CD4-positive, alpha-beta T cell treated with Interferon alpha-2 for 1 hour (primary cell): ENCODE results near the gene TKTL1.
A peak's percentile ranks its signal among the peaks of the same experiment; 100 is the strongest.
"Not testable (repeated sequence)": the region's sequence is repeated elsewhere in the genome, so short reads cannot be mapped to it uniquely, and the experiment has no call there.

Experiments used
- DNase-seq, 2 donors: peaks; one replicate each; pipeline ENCODE4 v3.0.0-alpha.2; 2020 to 2022

The TKTL1 gene, protein sequence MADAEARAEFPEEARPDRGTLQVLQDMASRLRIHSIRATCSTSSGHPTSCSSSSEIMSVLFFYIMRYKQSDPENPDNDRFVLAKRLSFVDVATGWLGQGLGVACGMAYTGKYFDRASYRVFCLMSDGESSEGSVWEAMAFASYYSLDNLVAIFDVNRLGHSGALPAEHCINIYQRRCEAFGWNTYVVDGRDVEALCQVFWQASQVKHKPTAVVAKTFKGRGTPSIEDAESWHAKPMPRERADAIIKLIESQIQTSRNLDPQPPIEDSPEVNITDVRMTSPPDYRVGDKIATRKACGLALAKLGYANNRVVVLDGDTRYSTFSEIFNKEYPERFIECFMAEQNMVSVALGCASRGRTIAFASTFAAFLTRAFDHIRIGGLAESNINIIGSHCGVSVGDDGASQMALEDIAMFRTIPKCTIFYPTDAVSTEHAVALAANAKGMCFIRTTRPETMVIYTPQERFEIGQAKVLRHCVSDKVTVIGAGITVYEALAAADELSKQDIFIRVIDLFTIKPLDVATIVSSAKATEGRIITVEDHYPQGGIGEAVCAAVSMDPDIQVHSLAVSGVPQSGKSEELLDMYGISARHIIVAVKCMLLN

DNA sequence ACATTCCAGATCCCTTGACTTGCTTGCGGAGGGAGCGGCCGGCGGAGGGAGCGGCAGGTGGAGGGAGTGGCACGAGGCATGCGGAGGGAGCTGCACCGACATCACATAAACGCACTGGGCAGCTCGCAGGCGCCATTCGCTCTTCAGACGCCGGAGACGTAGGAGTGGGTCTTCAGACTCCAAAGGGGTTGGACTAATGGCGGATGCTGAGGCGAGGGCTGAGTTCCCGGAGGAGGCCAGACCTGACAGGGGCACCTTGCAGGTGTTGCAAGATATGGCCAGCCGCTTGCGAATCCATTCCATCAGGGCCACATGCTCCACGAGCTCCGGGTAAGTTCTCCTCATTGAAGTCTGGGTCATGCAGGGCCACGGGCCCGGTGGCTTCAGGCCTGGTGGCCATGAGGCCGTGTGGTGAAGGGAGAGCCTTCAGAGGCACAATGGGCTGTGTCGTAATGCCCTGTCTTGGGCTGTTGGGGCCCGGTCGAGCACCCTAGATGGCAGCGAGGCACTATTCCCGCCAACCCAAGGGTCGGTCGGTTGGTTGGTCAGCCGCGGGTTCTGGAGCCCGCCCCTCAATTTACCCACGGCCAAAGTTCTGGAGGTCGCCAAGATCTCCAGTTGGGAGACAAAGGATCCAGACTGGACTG is at the start of gene TKTL1:
TKTL1 (plus strand) TSS at position 132 of the 647 bp plus-strand sequence; CDS start at position 197, 65 bp downstream.
- no peak for DNase-seq

GRCh38 chrX:154247377-154248045 is 48.1 kb upstream of the TKTL1 start:
- DNase-seq: not testable (repeated sequence)

DNA sequence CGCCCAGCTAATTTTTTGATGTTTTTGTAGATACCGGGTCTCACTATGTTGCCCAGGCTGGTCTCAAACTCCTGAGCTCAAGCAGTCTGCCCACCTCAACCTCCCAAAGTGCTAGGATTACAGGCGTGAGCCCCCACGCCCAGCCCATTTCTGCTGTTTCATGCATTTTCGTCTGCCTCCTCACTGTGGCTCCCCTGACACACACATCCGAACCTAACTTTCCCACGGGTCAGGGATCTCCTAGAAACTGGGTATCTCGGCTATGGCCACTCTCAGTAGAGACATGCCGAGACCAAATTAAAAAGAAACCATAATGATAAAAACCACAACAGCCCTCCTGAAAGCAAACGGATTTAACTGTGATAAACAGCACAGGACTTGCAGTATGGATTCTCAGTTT is 47.5 kb upstream of the TKTL1 start:
- DNase-seq: not testable (repeated sequence)

DNA sequence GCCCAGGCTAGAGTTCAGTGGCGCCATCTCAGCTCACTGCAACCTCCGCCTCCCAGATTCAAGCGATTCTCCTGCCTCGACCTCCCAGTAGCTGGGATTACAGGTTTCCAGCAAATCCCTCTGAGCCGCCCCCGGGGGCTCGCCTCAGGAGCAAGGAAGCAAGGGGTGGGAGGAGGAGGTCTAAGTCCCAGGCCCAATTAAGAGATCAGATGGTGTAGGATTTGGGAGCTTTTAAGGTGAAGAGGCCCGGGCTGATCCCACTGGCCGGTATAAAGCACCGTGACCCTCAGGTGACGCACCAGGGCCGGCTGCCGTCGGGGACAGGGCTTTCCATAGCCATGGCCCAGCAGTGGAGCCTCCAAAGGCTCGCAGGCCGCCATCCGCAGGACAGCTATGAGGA is 38.3 kb upstream of the TKTL1 start, which contains the start of gene OPN1MW3:
OPN1MW3 (plus strand) TSS at position 301 of the 400 bp plus-strand sequence; CDS start at position 339, 38 bp downstream.
- DNase-seq: not testable (repeated sequence)

GRCh38 chrX:154258711-154259110 is 36.9 kb upstream of the TKTL1 start:
- not testable (repeated sequence) for DNase-seq

DNA sequence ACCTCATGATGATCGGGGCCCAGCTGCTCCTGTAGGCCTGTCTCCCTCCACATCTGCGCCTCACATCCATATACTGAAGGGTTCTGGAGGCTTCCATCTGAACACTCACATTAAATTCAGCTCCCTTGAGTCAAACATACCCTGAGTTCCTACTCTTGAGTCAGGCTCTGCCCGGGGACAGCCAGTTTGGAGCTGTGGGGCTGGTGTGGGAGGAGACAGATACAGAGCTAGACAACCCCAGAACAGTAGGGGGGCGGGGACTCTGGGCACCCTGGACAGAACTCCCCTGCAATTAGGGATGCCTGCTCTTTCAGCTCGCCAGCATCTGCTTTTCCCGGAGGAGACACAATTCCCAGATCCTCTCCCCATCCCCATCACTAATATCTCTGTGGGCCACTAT is 32.5 kb upstream of the TKTL1 start:
- DNase-seq: not testable (repeated sequence)

DNA sequence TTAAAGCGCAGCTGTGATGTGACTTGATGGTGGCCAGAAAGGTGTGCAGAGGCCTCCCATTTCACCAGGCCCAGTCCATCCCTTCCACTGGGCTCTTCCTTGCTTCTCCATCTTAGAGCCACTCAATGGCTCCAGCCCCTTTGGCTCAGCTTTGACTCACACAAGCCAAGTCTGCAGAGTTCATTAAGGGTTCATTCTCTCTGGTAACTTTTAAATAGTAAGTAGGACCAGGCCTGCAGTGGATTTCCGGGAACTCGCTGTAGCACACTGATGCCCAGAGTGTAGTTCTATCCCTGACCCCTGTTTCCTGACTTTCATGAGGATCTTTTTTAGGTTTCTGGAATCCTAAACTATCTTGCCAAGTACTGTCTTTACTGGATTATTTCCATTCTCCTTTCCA is 26.4 kb upstream of the TKTL1 start:
- not testable (repeated sequence) for DNase-seq

DNA sequence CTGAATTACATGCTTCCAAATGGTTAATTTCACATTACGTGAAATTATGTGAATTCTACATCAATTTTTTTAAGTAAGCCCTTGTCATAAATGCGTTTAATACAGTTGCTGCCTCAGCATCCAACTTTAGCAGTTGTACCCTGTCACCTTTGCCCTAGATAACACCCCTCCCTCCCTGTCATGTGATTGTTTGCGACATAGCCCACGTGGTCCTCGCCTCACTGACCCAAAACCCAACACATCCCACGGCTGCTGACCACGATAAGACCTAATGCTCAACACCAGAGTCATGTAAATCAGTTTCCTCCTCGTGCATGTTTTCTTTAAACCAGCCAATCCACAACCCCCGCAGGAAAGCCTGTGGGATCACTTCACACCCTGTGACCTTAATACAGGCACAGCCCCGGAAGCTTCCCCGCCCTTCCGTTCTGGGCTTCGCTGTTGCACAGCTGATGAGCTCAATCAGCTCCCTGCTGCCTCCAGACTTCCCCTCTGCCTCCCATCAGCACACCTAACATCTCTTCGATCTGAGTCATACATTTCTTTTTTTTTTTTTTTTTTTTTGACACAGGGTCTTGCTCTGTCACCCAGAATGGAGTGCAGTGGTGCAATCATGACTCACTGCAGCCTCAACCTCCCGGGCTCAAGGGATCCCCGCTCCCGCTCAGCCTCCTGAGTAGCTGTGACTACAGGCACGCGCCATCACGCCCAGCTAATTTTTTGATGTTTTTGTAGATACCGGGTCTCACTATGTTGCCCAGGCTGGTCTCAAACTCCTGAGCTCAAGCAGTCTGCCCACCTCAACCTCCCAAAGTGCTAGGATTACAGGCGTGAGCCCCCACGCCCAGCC is 10.9 kb upstream of the TKTL1 start:
- not testable (repeated sequence) for DNase-seq

DNA sequence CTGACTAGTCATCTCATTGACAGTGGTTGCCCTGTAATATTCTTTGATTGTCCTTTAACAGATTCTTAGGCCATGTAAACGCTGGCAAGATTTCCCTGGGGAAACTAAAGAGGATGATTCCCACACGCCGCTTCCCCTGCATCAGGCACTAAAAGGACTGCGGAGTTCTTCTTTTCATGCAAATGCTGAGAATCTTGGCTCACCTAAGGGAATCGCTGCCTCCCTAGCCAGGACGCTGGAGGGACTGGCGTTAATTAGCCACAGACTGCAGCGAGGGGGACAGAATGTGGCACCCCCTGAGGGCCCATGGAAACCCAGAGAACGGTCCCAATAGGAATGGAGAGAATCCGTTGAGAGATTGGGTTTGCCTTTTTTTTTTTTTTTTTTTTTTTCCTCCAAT is 9.2 kb upstream of the TKTL1 start:
- not testable (repeated sequence) for DNase-seq

DNA sequence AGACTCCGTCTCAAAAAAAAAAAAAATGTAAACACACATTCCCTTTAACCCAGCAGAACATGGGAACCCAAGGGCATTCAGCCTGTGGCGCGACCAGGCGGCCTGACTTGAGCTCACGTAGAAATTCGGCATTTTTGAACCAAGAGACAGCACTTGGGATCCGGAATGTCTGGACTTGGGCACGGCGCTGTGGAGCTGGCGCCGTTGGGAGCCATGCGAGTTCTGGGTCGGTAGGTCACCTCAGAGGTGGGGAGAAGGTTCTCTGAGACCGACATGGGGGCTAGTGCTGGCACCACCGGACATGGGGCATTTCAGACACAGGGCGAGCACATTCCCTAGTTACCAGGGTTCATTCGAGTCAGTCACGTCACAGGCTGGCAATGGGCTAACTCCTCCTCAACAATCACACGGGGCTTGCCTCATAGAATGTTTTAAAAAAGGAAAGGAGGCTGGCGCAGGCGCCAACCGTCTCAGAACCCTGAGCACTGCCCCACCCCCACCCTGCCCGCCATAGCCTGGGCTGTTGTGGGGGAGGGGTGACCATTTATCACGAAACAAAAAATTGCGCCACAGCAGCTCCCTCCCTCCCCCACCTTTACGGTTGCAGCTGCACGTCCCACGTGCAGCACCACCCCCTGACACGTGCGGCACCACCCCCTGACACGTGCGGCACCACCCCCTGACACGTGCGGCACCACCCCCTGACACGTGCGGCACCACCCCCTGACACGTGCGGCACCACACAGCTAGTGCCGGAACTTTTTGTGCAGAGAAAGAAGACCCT is 612 bp upstream of the TKTL1 start, which contains the start of gene TEX28:
TEX28 (minus strand) TSS at position 334 of the 784 bp plus-strand sequence. CDS start 3,007 bp downstream, outside the sequence.
- DNase-seq: no peak

DNA sequence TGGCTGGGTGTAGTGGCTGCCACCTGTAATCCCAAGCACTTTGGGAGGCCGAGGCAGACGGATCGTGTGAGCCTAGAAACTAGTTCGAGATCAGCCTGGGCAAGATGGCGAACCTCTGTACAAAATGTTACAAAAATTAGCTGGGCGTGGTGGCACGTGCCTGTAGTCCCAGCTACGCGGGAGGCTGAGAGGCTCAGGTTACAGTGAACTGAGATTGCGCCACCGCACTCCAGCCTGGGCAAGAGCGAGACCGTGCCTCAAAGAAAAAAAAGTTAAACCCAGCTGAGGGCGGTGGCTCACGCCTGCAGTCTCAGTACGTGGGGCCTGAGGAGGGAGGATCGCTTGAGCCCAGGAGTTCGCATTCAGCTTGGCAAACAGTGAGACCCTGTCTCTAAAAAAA is 1.1 kb downstream of the TKTL1 start:
- no peak for DNase-seq

DNA sequence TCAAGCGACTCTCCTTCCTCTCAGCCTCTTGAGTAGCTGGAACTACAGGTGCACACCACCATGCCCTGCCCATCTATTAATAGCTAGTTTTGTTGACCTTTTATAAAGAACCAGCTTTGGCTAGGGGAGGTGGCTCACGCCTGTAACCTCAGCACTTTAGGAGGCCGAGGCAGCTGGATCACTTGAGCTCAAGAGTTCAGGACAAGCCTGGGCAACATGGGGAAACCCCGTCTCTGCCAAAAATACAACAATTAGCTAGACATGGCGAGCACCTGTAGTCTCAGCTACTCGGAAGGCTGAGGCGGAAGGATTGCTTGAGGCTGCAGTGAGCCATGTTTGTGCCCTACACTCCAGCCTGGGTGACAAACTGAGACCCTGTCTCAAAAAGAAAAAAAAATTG is 2.7 kb downstream of the TKTL1 start:
- DNase-seq: peak in 1 of 2 donors; percentile 16

DNA sequence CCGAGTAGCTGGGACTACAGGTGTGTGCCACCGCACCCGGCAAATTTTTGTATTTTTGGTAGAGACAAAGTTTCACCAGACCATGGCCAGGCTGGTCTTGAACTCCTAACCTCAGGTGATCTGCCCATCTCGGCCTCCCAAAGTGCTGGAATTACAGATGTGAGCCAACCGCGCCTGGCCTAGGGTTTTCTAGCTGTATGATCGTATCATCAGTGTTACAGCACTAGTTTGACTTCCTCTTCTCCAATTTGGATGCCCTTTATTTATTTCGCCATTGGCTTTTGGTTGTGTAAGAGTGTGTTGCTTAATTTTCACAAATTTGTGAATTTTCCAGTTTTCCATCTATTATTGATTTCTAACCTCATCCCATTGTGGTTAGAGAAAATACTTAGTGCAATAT is 5.2 kb downstream of the TKTL1 start:
- DNase-seq: peak in 1 of 2 donors; percentile 29

- DNase-seq: not testable (repeated sequence)
Observed at GRCh38 chrX:154302998-154303397, 7.4 kb downstream of the TKTL1 start.

GRCh38 chrX:154303476-154303875 is 7.9 kb downstream of the TKTL1 start:
- DNase-seq: no peak

DNA sequence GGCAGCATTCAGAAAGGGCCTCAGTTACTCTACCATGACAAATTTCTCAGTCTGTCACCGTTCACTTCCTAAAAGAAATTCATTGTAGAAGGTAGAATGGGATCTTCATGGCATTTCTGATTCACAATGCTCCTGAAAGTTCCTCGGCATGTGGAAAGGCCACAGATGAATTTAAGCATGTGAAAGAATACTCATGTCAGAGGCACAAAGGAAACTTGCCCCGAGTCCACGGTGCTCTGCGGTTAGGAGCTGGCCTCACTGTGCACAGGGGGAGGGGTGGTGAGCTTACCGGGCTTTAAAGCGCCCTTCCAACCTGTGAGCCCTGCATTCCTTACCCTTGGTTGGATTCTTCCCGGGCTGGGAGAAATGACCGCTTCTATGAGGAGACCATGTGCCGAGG is 9.3 kb downstream of the TKTL1 start:
- no peak for DNase-seq

GRCh38 chrX:154305541-154306205 is 10.1 kb downstream of the TKTL1 start:
- DNase-seq: no peak

GRCh38 chrX:154307202-154307601 is 11.6 kb downstream of the TKTL1 start:
- DNase-seq: no peak

DNA sequence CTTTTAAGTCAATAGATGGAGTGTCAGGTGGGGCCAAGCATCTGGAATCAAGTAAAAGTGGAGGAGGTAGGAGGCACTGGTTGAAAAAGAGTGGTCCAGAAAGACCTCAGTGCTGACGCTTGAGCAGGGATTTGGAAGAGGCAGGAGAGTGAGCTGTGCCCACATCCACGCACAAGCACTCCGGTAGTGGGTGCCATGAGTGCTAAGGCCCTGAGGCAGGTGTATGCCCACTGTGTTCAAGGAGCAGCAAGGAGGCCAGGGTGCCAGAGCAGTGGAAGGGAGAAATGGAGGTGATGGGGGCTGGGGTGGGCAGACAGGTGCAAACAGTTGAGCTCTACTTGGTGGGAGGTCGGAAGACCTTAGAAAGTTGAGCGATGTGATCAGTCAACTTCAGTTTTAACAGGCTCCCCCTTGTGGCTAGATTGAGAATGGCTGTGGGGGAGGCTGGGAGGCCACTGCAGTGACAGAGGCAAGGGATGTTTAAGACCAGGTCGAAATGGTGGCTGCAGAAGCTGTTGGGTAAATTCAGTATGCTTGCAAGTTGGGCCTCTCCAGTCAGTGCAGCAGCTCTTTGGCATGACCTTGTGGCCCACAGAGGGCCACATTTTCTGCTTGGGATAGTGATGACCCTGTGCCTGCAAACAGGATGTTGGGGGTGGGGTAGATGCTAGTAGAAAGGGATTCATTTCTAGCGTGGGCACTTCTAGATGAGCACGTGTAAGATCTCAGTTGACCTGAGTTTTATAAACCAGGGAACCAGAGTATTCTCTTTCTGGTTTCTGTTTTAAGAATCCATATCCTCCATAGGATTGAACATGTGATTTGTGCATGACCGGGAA is 12.7 kb downstream of the TKTL1 start:
- peak; percentile 75 to 84 for DNase-seq
